Astrocyte (in vitro differentiated cells and primary cell): ENCODE results near the gene GSK3B. TPM values are rescaled to one million over a fixed set of nuclear protein-coding genes. Genes with fewer than 3 reads are reported as not detected.

ENCODE experiments used
- DNase-seq: peaks from one replicate; pipeline ENCODE4 v3.0.0-alpha.2; 2010; ENCODE audit warnings: low read depth
- FAIRE-seq: peaks from 2 replicates; lab custom pipeline; 2011; peaks lifted over from hg19 to GRCh38; lab: Jason Lieb, UNC
- H2AFZ ChIP-seq: 2 replicates; pipeline ENCODE4 v1.6.0; 2012; ENCODE audit warnings: low read depth, low read length, inconsistent platforms
- H3K27ac ChIP-seq: 2 replicates; pipeline ENCODE4 v1.5.1; 2011; ENCODE audit warnings: low read depth, low read length, inconsistent platforms
- H3K27me3 ChIP-seq: 2 replicates; pipeline ENCODE4 v1.6.0; 2011; ENCODE audit warnings: low read length, inconsistent platforms; ENCODE audit not compliant: insufficient read depth
- H3K36me3 ChIP-seq: 2 replicates; pipeline ENCODE4 v1.5.1; 2011; ENCODE audit warnings: low read length, inconsistent platforms; ENCODE audit not compliant: insufficient read depth
- H3K4me1 ChIP-seq: 2 replicates; pipeline ENCODE4 v1.5.1; 2011; ENCODE audit warnings: low read length, inconsistent platforms; ENCODE audit not compliant: insufficient read depth
- H3K4me2 ChIP-seq: 2 replicates; pipeline ENCODE4 v1.6.0; 2012; ENCODE audit warnings: low read length, inconsistent platforms
- H3K4me3 ChIP-seq: 2 replicates; pipeline ENCODE4 v1.5.1; 2011; ENCODE audit warnings: low read depth, mild to moderate bottlenecking, low read length, inconsistent platforms; ENCODE audit not compliant: insufficient read depth
- H3K79me2 ChIP-seq: 2 replicates; pipeline ENCODE4 v1.6.0; 2012; ENCODE audit warnings: mild to moderate bottlenecking, low read length, inconsistent platforms; ENCODE audit not compliant: insufficient read depth
- H3K9ac ChIP-seq: 2 replicates; pipeline ENCODE4 v1.6.0; 2012; ENCODE audit warnings: mild to moderate bottlenecking, low read length, inconsistent platforms
- H3K9me3 ChIP-seq: 2 replicates; pipeline ENCODE4 v1.5.1; 2012; ENCODE audit warnings: low read depth, mild to moderate bottlenecking, low read length, inconsistent platforms; ENCODE audit not compliant: insufficient read depth
- H4K20me1 ChIP-seq: 2 replicates; pipeline ENCODE4 v1.6.0; 2012; ENCODE audit warnings: low read length, inconsistent platforms; ENCODE audit not compliant: insufficient read depth
- H3K27ac Mint-ChIP-seq: one replicate; pipeline ENCODE4 v1.8.0; 2021; ENCODE audit warnings: mild to moderate bottlenecking, mixed read lengths; ENCODE audit not compliant: unreplicated experiment
- H3K27me3 Mint-ChIP-seq: one replicate; pipeline ENCODE4 v1.8.0; 2021; ENCODE audit warnings: low read depth, mixed read lengths; ENCODE audit not compliant: unreplicated experiment
- H3K36me3 Mint-ChIP-seq: one replicate; pipeline ENCODE4 v1.8.0; 2021; ENCODE audit warnings: low read depth, mixed read lengths; ENCODE audit not compliant: unreplicated experiment
- H3K4me1 Mint-ChIP-seq: one replicate; pipeline ENCODE4 v1.8.0; 2021; ENCODE audit warnings: low read depth, mixed read lengths; ENCODE audit not compliant: unreplicated experiment
- H3K4me3 Mint-ChIP-seq: one replicate; pipeline ENCODE4 v1.8.0; 2021; ENCODE audit warnings: mild to moderate bottlenecking, moderate library complexity, mixed read lengths; ENCODE audit not compliant: unreplicated experiment
- H3K9me3 Mint-ChIP-seq: one replicate; pipeline ENCODE4 v1.8.0; 2021; ENCODE audit warnings: mild to moderate bottlenecking, mixed read lengths; ENCODE audit not compliant: unreplicated experiment
- CTCF ChIP-seq: IDR thresholded peaks from 2 replicates; pipeline ENCODE4 v1.5.1; 2011; ENCODE audit warnings: low read depth, mild to moderate bottlenecking, inconsistent platforms, low read length, moderate library complexity; ENCODE audit not compliant: insufficient read depth
- EZH2 ChIP-seq: IDR thresholded peaks from 2 replicates; pipeline ENCODE4 v1.6.1; 2012; ENCODE audit warnings: mild to moderate bottlenecking, low read length, inconsistent platforms; ENCODE audit not compliant: insufficient read depth
- total RNA-seq: library from RNA; stranded (reverse); gene quantifications from 2 replicates; pipeline ENCODE4 v1.2.1, GENCODE V29; 2021

GSK3B gene
- total RNA-seq, 1 donor from 2014 or later = 80.6 TPM

GRCh38 chr3:120102232-120102631 is 8.0 kb upstream of the GSK3B start:
- DNase-seq = no peak
- no peaks in the 10 kb centered on the region for H3K27me3 ChIP-seq
- H3K4me1 ChIP-seq = no peaks in the 10 kb centered on the region
- H3K4me1 Mint-ChIP-seq = peaks cover 6% of the 10 kb centered on the region
- FAIRE-seq = no peak
- no peaks in the 10 kb centered on the region for H3K9me3 ChIP-seq
- no peak overlapping the region for H3K4me2 ChIP-seq
- no peak overlapping the region for H3K4me3 Mint-ChIP-seq
- H3K27ac ChIP-seq = no peak overlapping the region
- no peak for TF ChIP-seq EZH2
- no peak for TF ChIP-seq CTCF
- peaks cover 5% of the 10 kb centered on the region for H3K36me3 ChIP-seq
- H3K27me3 Mint-ChIP-seq = no peaks in the 10 kb centered on the region
- H3K27ac Mint-ChIP-seq = no peak overlapping the region
- peaks cover 2% of the 10 kb centered on the region for H3K36me3 Mint-ChIP-seq
- no peaks in the 10 kb centered on the region for H3K9me3 Mint-ChIP-seq
- no peak overlapping the region for H3K4me3 ChIP-seq
- H2AFZ ChIP-seq = no peak overlapping the region
- peaks cover 2% of the 10 kb centered on the region for H3K79me2 ChIP-seq
- no peak overlapping the region for H3K9ac ChIP-seq
- H4K20me1 ChIP-seq = no peaks in the 10 kb centered on the region

GRCh38 chr3:120101624-120102023 is 7.4 kb upstream of the GSK3B start:
- Histone ChIP-seq H3K4me2 (no peak overlapping the region), H2AFZ (no peak overlapping the region), H3K4me1 (no peaks in the 10 kb centered on the region), H3K36me3 (peaks cover 5% of the 10 kb centered on the region), H4K20me1 (no peaks in the 10 kb centered on the region), H3K9me3 (no peaks in the 10 kb centered on the region), H3K27ac (no peak overlapping the region), H3K79me2 (peaks cover 8% of the 10 kb centered on the region), H3K4me3 (no peak overlapping the region), H3K9ac (no peak overlapping the region), H3K27me3 (no peaks in the 10 kb centered on the region)
- Mint-ChIP-seq H3K4me1 (peaks cover 6% of the 10 kb centered on the region), H3K4me3 (no peak overlapping the region), H3K27me3 (no peaks in the 10 kb centered on the region), H3K36me3 (peaks cover 2% of the 10 kb centered on the region), H3K9me3 (no peaks in the 10 kb centered on the region), H3K27ac (no peak overlapping the region)
- DNase-seq (no peak), FAIRE-seq (no peak)
- TF ChIP-seq CTCF = no peak
- TF ChIP-seq EZH2 = no peak

- H3K9ac ChIP-seq = no peak overlapping the region
- H3K27me3 ChIP-seq = no peaks in the 10 kb centered on the region
- peaks cover 8% of the 10 kb centered on the region for H3K4me1 ChIP-seq
- TF ChIP-seq CTCF = no peak
- no peak for TF ChIP-seq EZH2
- no peaks in the 10 kb centered on the region for H3K9me3 ChIP-seq
- peaks cover 6% of the 10 kb centered on the region for H3K4me1 Mint-ChIP-seq
- peaks cover 5% of the 10 kb centered on the region for H3K36me3 ChIP-seq
- no peak overlapping the region for H2AFZ ChIP-seq
- no peak overlapping the region for H3K4me2 ChIP-seq
- DNase-seq (peak; percentile 48), FAIRE-seq (no peak)
- no peak overlapping the region for H3K27ac Mint-ChIP-seq
- no peaks in the 10 kb centered on the region for H3K9me3 Mint-ChIP-seq
- no peak overlapping the region for H3K4me3 ChIP-seq
- H3K4me3 Mint-ChIP-seq = no peak overlapping the region
- no peak overlapping the region for H3K27ac ChIP-seq
- no peaks in the 10 kb centered on the region for H3K27me3 Mint-ChIP-seq
- no peaks in the 10 kb centered on the region for H4K20me1 ChIP-seq
- H3K79me2 ChIP-seq = peaks cover 15% of the 10 kb centered on the region
- H3K36me3 Mint-ChIP-seq = peaks cover 2% of the 10 kb centered on the region
Observed at GRCh38 chr3:120100711-120101110, 6.5 kb upstream of the GSK3B start.
